Effector memory CD8-positive, alpha-beta T cell (primary cell): ENCODE measurements around the gene OR10G2.

Experiments used
- ATAC-seq: fragments of 150-1000 bp; cut with Tn5 transposase; replicated peaks from 2 replicates; pipeline ENCODE4 v1.10.0; 2021; ENCODE audit warnings: mild to moderate bottlenecking, moderate library complexity
- DNase-seq, 3 experiments: peaks; one replicate each; pipeline ENCODE4 v3.0.0; 2021
- H3K27ac Mint-ChIP-seq, 2 donors: one replicate each; pipeline ENCODE4 v1.8.0; 2022; ENCODE audit warnings: mild to moderate bottlenecking in 2 of 2, mixed read lengths in 2 of 2, moderate library complexity in 2 of 2
- H3K27me3 Mint-ChIP-seq, 2 donors: one replicate each; pipeline ENCODE4 v1.8.0; 2022; ENCODE audit warnings: mixed read lengths in 2 of 2
- H3K36me3 Mint-ChIP-seq: one replicate; pipeline ENCODE4 v1.8.0; 2022; ENCODE audit warnings: mild to moderate bottlenecking, moderate library complexity, mixed read lengths; ENCODE audit not compliant: insufficient read depth
- H3K4me1 Mint-ChIP-seq, 2 donors: one replicate each; pipeline ENCODE4 v1.8.0; 2022; ENCODE audit warnings: low read depth in 2 of 2, mixed read lengths in 2 of 2
- H3K4me3 Mint-ChIP-seq, 2 donors: one replicate each; pipeline ENCODE4 v1.8.0; 2022; ENCODE audit warnings: mild to moderate bottlenecking in 2 of 2, mixed read lengths in 2 of 2, moderate library complexity in 2 of 2
- H3K9me3 Mint-ChIP-seq, 2 donors: one replicate each; pipeline ENCODE4 v1.8.0; 2022; ENCODE audit warnings: mixed read lengths in 2 of 2
- total RNA-seq, 9 experiments: gene quantifications; one replicate each; lab custom pipeline; 2026; lab: John Stamatoyannopoulos, UW

The OR10G2 gene, protein sequence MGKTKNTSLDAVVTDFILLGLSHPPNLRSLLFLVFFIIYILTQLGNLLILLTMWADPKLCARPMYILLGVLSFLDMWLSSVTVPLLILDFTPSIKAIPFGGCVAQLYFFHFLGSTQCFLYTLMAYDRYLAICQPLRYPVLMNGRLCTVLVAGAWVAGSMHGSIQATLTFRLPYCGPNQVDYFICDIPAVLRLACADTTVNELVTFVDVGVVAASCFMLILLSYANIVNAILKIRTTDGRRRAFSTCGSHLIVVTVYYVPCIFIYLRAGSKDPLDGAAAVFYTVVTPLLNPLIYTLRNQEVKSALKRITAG
- total RNA-seq = 0 to 0.10 (median 0) reads per million in 9 experiments

DNA sequence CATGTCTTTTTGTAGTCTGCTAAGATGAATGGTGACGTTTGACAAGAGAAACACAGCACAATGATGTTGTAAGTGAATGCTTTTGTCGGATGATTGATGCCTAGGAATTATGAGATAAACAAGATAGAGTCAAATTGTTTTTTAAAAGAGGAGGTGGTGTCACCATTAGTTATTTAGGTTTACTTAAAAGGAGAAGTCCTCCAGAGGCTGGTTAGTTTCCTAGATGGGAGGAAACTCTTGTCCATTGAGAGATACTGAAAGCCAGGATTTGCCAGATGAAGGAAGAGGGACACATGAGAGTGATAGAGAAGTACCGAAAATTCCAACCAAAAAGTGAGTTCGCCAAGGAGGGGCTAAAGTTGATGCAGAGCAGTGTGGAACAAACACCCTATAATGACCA is at the start of gene OR10G2:
TSS of gene OR10G2 (minus strand) at position 101 of the 400 bp plus-strand sequence. CDS start at position 3, 98 bp downstream.
- Mint-ChIP-seq H3K4me1 (no peaks in the 10 kb centered on the region), H3K9me3 (no peaks in the 10 kb centered on the region), H3K36me3 (no peaks in the 10 kb centered on the region), H3K4me3 (no peak within 1 kb of the TSS), H3K27me3 (peaks cover 27 to 29% of the 10 kb centered on the region in 2 donors), H3K27ac (no peak within 1 kb of the TSS)
- ATAC-seq = no peak
- no peak for DNase-seq

- Mint-ChIP-seq H3K27me3 (peaks cover 38 to 42% of the 10 kb centered on the region in 2 donors), H3K9me3 (no peaks in the 10 kb centered on the region), H3K4me1 (no peaks in the 10 kb centered on the region), H3K4me3 (no peak overlapping the region), H3K36me3 (no peaks in the 10 kb centered on the region), H3K27ac (no peak overlapping the region)
- ATAC-seq (no peak), DNase-seq (no peak)
These were observed 45.3 kb upstream of the OR10G2 start for GRCh38 chr14:21680072-21680471.

DNA sequence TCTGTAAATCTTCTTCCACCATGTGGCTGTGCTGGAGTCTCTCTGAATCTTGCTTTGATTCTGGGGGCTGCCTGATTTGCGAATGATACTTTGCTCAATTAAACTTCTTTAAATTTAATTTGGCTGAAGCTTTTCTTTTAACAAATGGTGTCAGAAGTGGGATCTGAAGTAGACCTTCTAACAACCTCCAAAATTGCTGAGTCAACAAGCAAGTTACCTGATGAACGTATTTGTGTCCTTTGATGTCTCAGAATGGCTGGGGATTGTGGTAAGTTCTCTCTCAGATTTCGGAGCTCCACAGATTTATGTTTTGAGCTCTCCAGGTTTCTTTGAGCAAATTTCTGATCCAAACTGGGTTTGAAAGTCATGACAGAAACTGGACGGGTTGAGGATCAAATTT is 40.8 kb upstream of the OR10G2 start:
- ATAC-seq = no peak
- H3K9me3 Mint-ChIP-seq = no peaks in the 10 kb centered on the region
- H3K27ac Mint-ChIP-seq = no peak overlapping the region
- no peaks in the 10 kb centered on the region for H3K36me3 Mint-ChIP-seq
- peaks cover 19 to 29% of the 10 kb centered on the region in 2 donors for H3K27me3 Mint-ChIP-seq
- DNase-seq = no peak
- no peak overlapping the region for H3K4me3 Mint-ChIP-seq
- no peaks in the 10 kb centered on the region for H3K4me1 Mint-ChIP-seq

- Mint-ChIP-seq H3K27me3 (peaks cover 35 to 39% of the 10 kb centered on the region in 2 donors), H3K4me3 (no peak within 1 kb of the TSS), H3K27ac (no peak within 1 kb of the TSS), H3K9me3 (no peaks in the 10 kb centered on the region), H3K36me3 (no peaks in the 10 kb centered on the region), H3K4me1 (no peaks in the 10 kb centered on the region)
- no peak for DNase-seq
- ATAC-seq = no peak
These were observed 39.0 kb upstream of the OR10G2 start, which contains the start of gene OR4E1 for GRCh38 chr14:21673718-21674117. TSS of gene OR4E1 (minus strand) at chr14:21673818. CDS start at chr14:21670935, 2,883 bp downstream.

DNA sequence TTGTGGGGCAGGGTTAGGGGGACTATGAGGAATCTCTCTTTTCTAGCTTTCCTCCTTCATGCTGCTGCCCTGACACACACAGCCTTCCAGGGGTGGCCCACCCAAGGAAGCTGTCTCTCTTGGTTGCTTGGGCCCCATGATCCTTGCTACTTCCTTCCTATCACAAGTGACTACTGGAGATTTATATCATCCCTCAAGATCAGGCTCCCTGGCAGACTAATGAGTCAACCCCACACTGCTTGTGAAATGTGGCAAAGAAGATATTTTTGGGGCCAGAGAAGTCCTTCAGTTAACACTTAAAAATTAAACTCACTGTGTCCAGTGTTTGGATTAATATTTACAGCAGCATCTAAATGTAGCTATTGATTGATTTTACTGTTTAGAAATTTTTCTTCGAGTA is 37.4 kb upstream of the OR10G2 start:
- ATAC-seq = no peak
- H3K9me3 Mint-ChIP-seq = no peaks in the 10 kb centered on the region
- H3K27me3 Mint-ChIP-seq = peaks cover 22 to 35% of the 10 kb centered on the region in 2 donors
- DNase-seq = no peak
- H3K36me3 Mint-ChIP-seq = no peaks in the 10 kb centered on the region
- H3K4me3 Mint-ChIP-seq = no peak overlapping the region
- H3K27ac Mint-ChIP-seq = no peak overlapping the region
- H3K4me1 Mint-ChIP-seq = no peaks in the 10 kb centered on the region

- peaks cover 21 to 39% of the 10 kb centered on the region in 2 donors for H3K27me3 Mint-ChIP-seq
- no peaks in the 10 kb centered on the region for H3K4me1 Mint-ChIP-seq
These were observed 36.6 kb upstream of the OR10G2 start for GRCh38 chr14:21671371-21671770.

DNA sequence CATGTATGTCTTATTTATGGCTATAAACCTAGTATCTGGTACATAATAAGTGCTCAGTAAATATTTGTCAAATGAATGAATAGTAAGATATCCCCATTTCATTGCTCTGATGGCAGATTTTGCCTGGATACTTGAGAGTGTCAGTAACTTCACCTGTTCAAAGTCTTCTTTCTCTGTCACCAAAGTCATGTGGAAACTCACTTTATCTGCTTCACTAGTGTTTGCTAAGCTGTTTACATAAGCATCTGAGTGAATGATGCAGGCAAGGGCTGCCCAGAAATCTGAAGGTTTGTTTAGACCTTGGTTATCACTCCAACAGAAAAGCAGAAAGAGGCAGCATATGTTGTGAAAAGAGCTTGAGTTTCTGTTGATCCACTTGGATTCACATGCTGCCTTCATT is 34.5 kb upstream of the OR10G2 start:
- no peak for DNase-seq
- H3K4me1 Mint-ChIP-seq = no peaks in the 10 kb centered on the region
- H3K4me3 Mint-ChIP-seq = no peak overlapping the region
- peaks cover 39 to 53% of the 10 kb centered on the region in 2 donors for H3K27me3 Mint-ChIP-seq
- no peaks in the 10 kb centered on the region for H3K9me3 Mint-ChIP-seq
- no peak for ATAC-seq
- H3K36me3 Mint-ChIP-seq = no peaks in the 10 kb centered on the region
- H3K27ac Mint-ChIP-seq = no peak overlapping the region

More at GRCh38 chr14:21671371-21671770, 36.6 kb upstream of the OR10G2 start:
- Mint-ChIP-seq H3K9me3 (no peaks in the 10 kb centered on the region), H3K36me3 (no peaks in the 10 kb centered on the region), H3K4me3 (no peak overlapping the region), H3K27ac (no peak overlapping the region)
- no peak for DNase-seq
- ATAC-seq = no peak

GRCh38 chr14:21668377-21668776 is 33.6 kb upstream of the OR10G2 start:
- H3K4me3 Mint-ChIP-seq = no peak overlapping the region
- DNase-seq (no peak), ATAC-seq (no peak)
- peaks cover 43 to 56% of the 10 kb centered on the region in 2 donors for H3K27me3 Mint-ChIP-seq
- H3K27ac Mint-ChIP-seq = no peak overlapping the region
- no peaks in the 10 kb centered on the region for H3K36me3 Mint-ChIP-seq
- no peaks in the 10 kb centered on the region for H3K9me3 Mint-ChIP-seq
- no peaks in the 10 kb centered on the region for H3K4me1 Mint-ChIP-seq

- Mint-ChIP-seq H3K9me3 (no peaks in the 10 kb centered on the region), H3K27ac (no peak overlapping the region), H3K4me3 (no peak overlapping the region), H3K4me1 (peaks cover 0 to 3% of the 10 kb centered on the region in 2 donors), H3K27me3 (peaks cover 34 to 37% of the 10 kb centered on the region in 2 donors), H3K36me3 (no peaks in the 10 kb centered on the region)
- ATAC-seq = no peak
- no peak for DNase-seq
These were observed 22.2 kb upstream of the OR10G2 start for GRCh38 chr14:21656980-21657379.

GRCh38 chr14:21654215-21654614 is 19.5 kb upstream of the OR10G2 start:
- Mint-ChIP-seq H3K4me3 (no peak overlapping the region), H3K9me3 (no peaks in the 10 kb centered on the region), H3K27ac (no peak overlapping the region)

DNA sequence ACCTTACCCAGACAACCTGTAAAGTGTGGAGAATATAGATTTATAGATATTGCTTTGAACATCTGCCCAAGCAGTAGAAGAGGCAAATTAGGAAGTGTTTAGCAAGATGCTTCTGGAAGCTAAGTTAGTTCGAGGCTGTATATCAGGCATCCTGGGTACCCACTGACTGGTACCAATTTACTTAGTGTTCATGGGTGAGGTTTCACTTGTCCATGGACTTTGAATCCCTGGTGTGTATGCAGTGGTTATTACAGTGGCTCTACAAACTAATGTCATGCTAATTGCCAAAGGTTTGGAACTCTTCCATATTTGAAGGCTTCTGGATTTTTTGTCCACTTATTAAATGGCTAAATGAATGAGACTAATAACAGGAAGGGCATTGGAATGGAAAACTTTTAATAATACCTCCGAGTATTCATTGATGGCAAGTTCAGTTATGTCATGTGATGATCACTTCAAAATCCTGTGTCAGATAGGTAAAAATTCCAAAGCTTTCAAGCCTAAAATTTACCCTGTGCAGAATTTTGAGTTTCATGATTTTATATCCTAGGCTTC is 18.7 kb upstream of the OR10G2 start, which contains the start of gene OR4E2:
TSS of gene OR4E2 (plus strand) at position 505 of the 555 bp plus-strand sequence. CDS start 11,248 bp downstream, outside the sequence.
- no peak for ATAC-seq
- peaks cover 0 to 1% of the 10 kb centered on the region in 2 donors for H3K9me3 Mint-ChIP-seq

More at GRCh38 chr14:21654215-21654614, 19.5 kb upstream of the OR10G2 start:
- H3K27me3 Mint-ChIP-seq = peaks cover 39% of the 10 kb centered on the region in 2 donors
- ATAC-seq (no peak), DNase-seq (no peak)
- H3K36me3 Mint-ChIP-seq = no peaks in the 10 kb centered on the region
- H3K4me1 Mint-ChIP-seq = peaks cover 0 to 3% of the 10 kb centered on the region in 2 donors

DNA sequence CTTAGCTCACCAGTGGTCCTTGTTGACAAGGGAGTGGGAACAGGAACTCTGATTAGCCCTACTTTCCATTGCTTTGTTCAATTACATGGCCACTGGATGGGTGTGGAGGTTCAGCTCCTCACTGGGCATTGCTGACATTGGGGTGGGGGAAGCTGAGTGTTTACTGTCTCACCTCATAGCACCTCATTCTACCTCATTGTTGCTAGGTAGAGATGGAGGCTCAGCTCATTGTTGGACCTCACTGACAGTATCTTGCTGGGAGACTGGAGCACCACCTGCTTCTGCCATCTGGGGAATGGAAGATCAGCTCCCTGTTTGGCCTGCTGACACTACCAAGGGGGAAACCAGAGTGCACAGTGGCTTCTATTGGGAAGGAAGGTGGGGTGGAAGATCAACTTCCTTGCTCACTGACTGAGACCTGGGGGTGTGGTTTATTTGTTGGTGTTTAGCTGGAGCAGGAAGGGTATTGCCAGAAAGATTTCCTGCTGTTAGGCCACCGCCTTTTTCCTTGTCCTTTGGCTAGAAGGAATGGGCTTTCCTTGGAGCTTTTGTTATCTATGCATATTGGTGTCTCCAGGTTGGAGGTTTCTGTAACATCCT is 17.6 kb upstream of the OR10G2 start:
- ATAC-seq = no peak
- H3K27ac Mint-ChIP-seq = no peak overlapping the region
- peaks cover 0 to 3% of the 10 kb centered on the region in 2 donors for H3K4me1 Mint-ChIP-seq

More for the DNA sequence above, 18.7 kb upstream of the OR10G2 start, which contains the start of gene OR4E2:
- DNase-seq = no peak
- Mint-ChIP-seq H3K4me1 (peaks cover 0 to 3% of the 10 kb centered on the region in 2 donors), H3K27me3 (peaks cover 34 to 39% of the 10 kb centered on the region in 2 donors), H3K36me3 (no peaks in the 10 kb centered on the region), H3K27ac (no peak within 1 kb of the TSS), H3K4me3 (no peak within 1 kb of the TSS)

DNA sequence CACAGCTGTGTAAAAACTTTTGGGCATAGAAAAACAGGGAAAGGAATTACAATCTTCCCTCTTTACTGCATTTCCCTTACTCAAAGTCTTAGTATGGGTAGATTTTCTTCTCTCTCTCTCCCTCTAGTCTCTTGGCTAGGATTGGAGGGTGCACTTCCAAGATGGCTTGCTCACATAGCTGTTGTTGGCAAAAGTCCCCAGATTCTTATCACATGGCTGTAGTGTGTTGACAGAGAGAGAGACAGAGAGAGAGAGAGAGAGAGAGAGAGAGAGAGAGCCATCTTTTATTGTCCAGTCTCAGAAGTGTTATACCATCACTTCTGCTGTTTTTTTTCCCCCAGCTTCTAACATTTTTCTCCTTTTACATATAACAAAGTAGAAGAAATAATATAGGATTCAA is 12.6 kb upstream of the OR10G2 start:
- Mint-ChIP-seq H3K9me3 (peaks cover 0 to 2% of the 10 kb centered on the region in 2 donors), H3K27me3 (peaks cover 20 to 26% of the 10 kb centered on the region in 2 donors), H3K27ac (no peak overlapping the region), H3K36me3 (peaks cover 3% of the 10 kb centered on the region), H3K4me1 (peaks cover 0 to 3% of the 10 kb centered on the region in 2 donors), H3K4me3 (no peak overlapping the region)
- ATAC-seq (no peak), DNase-seq (no peak)

More for the DNA sequence above, 17.6 kb upstream of the OR10G2 start:
- Mint-ChIP-seq H3K4me3 (no peak overlapping the region), H3K27me3 (peaks cover 29 to 31% of the 10 kb centered on the region in 2 donors), H3K36me3 (no peaks in the 10 kb centered on the region), H3K9me3 (peaks cover 0 to 2% of the 10 kb centered on the region in 2 donors)
- no peak for DNase-seq
